Urinary bladder (tissue), 4 donors: ENCODE results near the gene TMPRSS2. TPM values are rescaled to one million over a fixed set of nuclear protein-coding genes. Genes with fewer than 3 reads are reported as not detected.
"Not testable (repeated sequence)": the region's sequence is repeated elsewhere in the genome, so short reads cannot be mapped to it uniquely, and the experiment has no call there.

Source experiments
- DNase-seq: peaks from one replicate; pipeline ENCODE4 v3.0.0-alpha.2; 2015; ENCODE audit errors: extremely low spot score
- H3K27ac ChIP-seq: one replicate; pipeline ENCODE4 v1.5.1; 2013; ENCODE audit warnings: low read depth, mild to moderate bottlenecking, moderate library complexity
- H3K36me3 ChIP-seq: one replicate; pipeline ENCODE4 v1.6.1; 2013; ENCODE audit warnings: mild to moderate bottlenecking, moderate library complexity; ENCODE audit not compliant: insufficient read depth
- H3K4me1 ChIP-seq: one replicate; pipeline ENCODE4 v1.6.1; 2013; ENCODE audit warnings: mild to moderate bottlenecking, moderate library complexity; ENCODE audit not compliant: insufficient read depth
- H3K4me3 ChIP-seq: one replicate; pipeline ENCODE4 v1.5.1; 2013; ENCODE audit warnings: low read depth, low read length
- WGBS: extraction: QIAGEN DNeasy Blood & Tissue Kit; methylation state at CpG from one replicate; pipeline ENCODE4 v1.1.7; 2013; 5-methylcytosine and 5-hydroxymethylcytosine counted together
- polyA plus RNA-seq: library from polyadenylated mRNA; stranded (reverse); fragments of 200-250 nt; gene quantifications from one replicate; pipeline ENCODE4 v1.2.3, GENCODE V29; 2013
- small RNA-seq: library from RNA; depleted of rRNA; stranded (forward); fragments of <200 nt; gene quantifications from one replicate; pipeline ENCODE3, GENCODE V24; 2014
- total RNA-seq: library from RNA; depleted of rRNA; stranded (reverse); fragments of >200 nt; gene quantifications from one replicate; pipeline ENCODE4 v1.2.3, GENCODE V29; 2014
- donor health status: healthy with polysubstance abuse.
- donor health status: healthy.

Gene TMPRSS2
- total and polyA plus RNA-seq, 2 donors: 5.1 to 27.1 TPM

- H3K4me3 ChIP-seq: no peak overlapping the region
- no peaks in the 10 kb centered on the region for H3K4me1 ChIP-seq
- no peaks in the 10 kb centered on the region for H3K36me3 ChIP-seq
- no peak for DNase-seq
- no peak overlapping the region for H3K27ac ChIP-seq
- 94% methylated on average over 6 of the region's 6 CpGs for WGBS
Observed at GRCh38 chr21:41418393-41418792, 89.6 kb downstream of the TMPRSS2 start.

- DNase-seq, H3K4me1 ChIP-seq, H3K36me3 ChIP-seq, H3K4me3 ChIP-seq, H3K27ac ChIP-seq: not testable (repeated sequence)
- WGBS: 80% methylated on average over 2 of the region's 2 CpGs
Observed at GRCh38 chr21:41417505-41417904, 90.5 kb downstream of the TMPRSS2 start.

Small RNAs within 50 kb of the gene (small RNA-seq; reads per million reads assigned to genes)
- not detected for gene RF00421

Other genes starting within 250 kb of the TMPRSS2 start
- 22.2 TPM for gene FAM3B, start 191.4 kb downstream of the TMPRSS2 start, total RNA-seq
- gene FAM3B, start 191.4 kb downstream of the TMPRSS2 start, polyA plus RNA-seq: 17.6 TPM
- gene MX2, start 146.1 kb downstream of the TMPRSS2 start, total RNA-seq: 10.3 TPM
- 8.2 TPM for gene MX2, start 146.1 kb downstream of the TMPRSS2 start, polyA plus RNA-seq
- 51.2 TPM for gene MX1, start 81.9 kb downstream of the TMPRSS2 start, total RNA-seq
- 20.4 TPM for gene MX1, start 81.9 kb downstream of the TMPRSS2 start, polyA plus RNA-seq